Neural cell (in vitro differentiated cells): ENCODE data around the gene NOC2L. TPM values are rescaled to one million over a fixed set of nuclear protein-coding genes. Genes with fewer than 3 reads are reported as not detected.

Experiments used
- H2AFZ ChIP-seq: fragments of 200-600, 300-800 bp; sonication (generic), shearing (Covaris generic); 2 replicates; pipeline ENCODE4 v1.6.0; 2014; ENCODE audit warnings: low read depth, mild to moderate bottlenecking, antibody characterized with exemption, low read length, moderate library complexity
- H3F3A ChIP-seq: fragments of 200-600 bp; shearing (Covaris generic); 2 replicates; pipeline ENCODE4 v1.6.1; 2016; ENCODE audit warnings: mild to moderate bottlenecking, moderate library complexity, mixed read lengths, antibody characterized with exemption, low read length; ENCODE audit not compliant: insufficient read depth, poor library complexity, severe bottlenecking
- H3K27ac ChIP-seq: fragments of 200-600, 300-800 bp; sonication (generic), shearing (Covaris generic); 2 replicates; pipeline ENCODE4 v1.5.1; 2014; ENCODE audit warnings: mild to moderate bottlenecking, low read length, moderate library complexity
- H3K27me3 ChIP-seq: fragments of 300-800, 200-600 bp; sonication (generic), shearing (Covaris generic); 2 replicates; pipeline ENCODE4 v1.6.0; 2014; ENCODE audit warnings: mild to moderate bottlenecking, low read depth, low read length, moderate library complexity; ENCODE audit not compliant: insufficient read depth
- H3K36me3 ChIP-seq: fragments of 300-800, 200-600 bp; sonication (generic), shearing (Covaris generic); 2 replicates; pipeline ENCODE4 v1.5.1; 2014; ENCODE audit warnings: mild to moderate bottlenecking, antibody characterized with exemption, low read length, moderate library complexity; ENCODE audit not compliant: insufficient read depth
- H3K4me2 ChIP-seq: fragments of 300-800, 200-600 bp; sonication (generic), shearing (Covaris generic); 2 replicates; pipeline ENCODE4 v1.6.0; 2014; ENCODE audit warnings: mild to moderate bottlenecking, low read length
- H3K4me3 ChIP-seq: fragments of 300-800, 200-600 bp; sonication (generic), shearing (Covaris generic); 2 replicates; pipeline ENCODE4 v1.5.1; 2014; ENCODE audit warnings: mild to moderate bottlenecking, low read length, moderate library complexity
- H3K79me2 ChIP-seq: fragments of 200-600 bp; shearing (Covaris generic); replicated peaks from 2 replicates; pipeline ENCODE4 v1.6.0; 2014; ENCODE audit warnings: mild to moderate bottlenecking, low read length, moderate library complexity; ENCODE audit not compliant: insufficient read depth
- H3K9ac ChIP-seq: fragments of 300-800, 200-600 bp; sonication (generic), shearing (Covaris generic); 2 replicates; pipeline ENCODE4 v1.6.1; 2016; ENCODE audit warnings: mild to moderate bottlenecking, low read length, mixed read lengths
- H3K9me2 ChIP-seq: fragments of 200-600 bp; shearing (Covaris generic); 2 replicates; pipeline ENCODE4 v1.6.1; 2016; ENCODE audit warnings: mild to moderate bottlenecking, low read length, mixed read lengths; ENCODE audit not compliant: insufficient read depth
- H3K9me3 ChIP-seq: fragments of 200-600, 300-800 bp; sonication (generic), shearing (Covaris generic); 2 replicates; pipeline ENCODE4 v1.6.1; 2016; ENCODE audit warnings: mild to moderate bottlenecking, mixed run types, low read length, moderate library complexity, mixed read lengths
- H4K20me1 ChIP-seq: fragments of 200-600 bp; shearing (Covaris generic); 2 replicates; pipeline ENCODE4 v1.6.1; 2016; ENCODE audit warnings: mild to moderate bottlenecking, mixed run types; ENCODE audit not compliant: insufficient read depth
- EP300 ChIP-seq: fragments of 450-650 bp; conservative IDR thresholded peaks from 2 replicates; pipeline ENCODE4 v1.6.1; 2014; ENCODE audit warnings: antibody characterized with exemption, mild to moderate bottlenecking, moderate library complexity; ENCODE audit not compliant: poor library complexity, severe bottlenecking
- EZH2 ChIP-seq: fragments of 200-600, 300-800 bp; shearing (Covaris generic), sonication (generic); IDR thresholded peaks from 2 replicates; pipeline ENCODE4 v1.6.1; 2014; ENCODE audit warnings: antibody characterized with exemption, low read length, borderline replicate concordance, mild to moderate bottlenecking; ENCODE audit not compliant: insufficient read depth, poor library complexity, severe bottlenecking
- MXI1 ChIP-seq: fragments of 450-650 bp; conservative IDR thresholded peaks from 2 replicates; pipeline ENCODE4 v1.6.1; 2014; ENCODE audit warnings: antibody characterized with exemption, mild to moderate bottlenecking; ENCODE audit not compliant: poor library complexity, severe bottlenecking
- POLR2AphosphoS5 ChIP-seq: IDR thresholded peaks from 2 replicates; pipeline ENCODE4 v1.6.1; 2012
- RAD21 ChIP-seq: fragments of 450-650 bp; conservative IDR thresholded peaks from 2 replicates; pipeline ENCODE4 v1.6.1; 2014; ENCODE audit warnings: antibody characterized with exemption, mild to moderate bottlenecking, moderate library complexity
- SMC3 ChIP-seq: fragments of 450-650 bp; conservative IDR thresholded peaks from 2 replicates; pipeline ENCODE4 v1.6.1; 2014; ENCODE audit warnings: antibody characterized with exemption, mild to moderate bottlenecking, moderate library complexity; ENCODE audit not compliant: poor library complexity
- TAF1 ChIP-seq: IDR thresholded peaks from 2 replicates; pipeline ENCODE4 v1.6.1; 2012; ENCODE audit warnings: low read depth
- polyA plus RNA-seq: library from polyadenylated mRNA; depleted of rRNA; stranded (reverse); fragments of >200 nt; gene quantifications from 2 replicates; pipeline ENCODE4 v1.2.3, GENCODE V29; 2014
- TF ChIP-seq, protein P1 (sequence below): fragments of 450-650 bp; IDR thresholded peaks from 2 replicates; pipeline ENCODE4 v1.5.1; 2014; ENCODE audit warnings: antibody characterized with exemption, mild to moderate bottlenecking, moderate library complexity; ENCODE audit not compliant: poor library complexity, severe bottlenecking
- TF ChIP-seq, protein P2 (sequence below): IDR thresholded peaks from 2 replicates; pipeline ENCODE4 v1.6.1; 2012; ENCODE audit warnings: borderline replicate concordance

The NOC2L gene
- polyA plus RNA-seq, 1 donor from 2014 or later: 77.2 TPM

DNA sequence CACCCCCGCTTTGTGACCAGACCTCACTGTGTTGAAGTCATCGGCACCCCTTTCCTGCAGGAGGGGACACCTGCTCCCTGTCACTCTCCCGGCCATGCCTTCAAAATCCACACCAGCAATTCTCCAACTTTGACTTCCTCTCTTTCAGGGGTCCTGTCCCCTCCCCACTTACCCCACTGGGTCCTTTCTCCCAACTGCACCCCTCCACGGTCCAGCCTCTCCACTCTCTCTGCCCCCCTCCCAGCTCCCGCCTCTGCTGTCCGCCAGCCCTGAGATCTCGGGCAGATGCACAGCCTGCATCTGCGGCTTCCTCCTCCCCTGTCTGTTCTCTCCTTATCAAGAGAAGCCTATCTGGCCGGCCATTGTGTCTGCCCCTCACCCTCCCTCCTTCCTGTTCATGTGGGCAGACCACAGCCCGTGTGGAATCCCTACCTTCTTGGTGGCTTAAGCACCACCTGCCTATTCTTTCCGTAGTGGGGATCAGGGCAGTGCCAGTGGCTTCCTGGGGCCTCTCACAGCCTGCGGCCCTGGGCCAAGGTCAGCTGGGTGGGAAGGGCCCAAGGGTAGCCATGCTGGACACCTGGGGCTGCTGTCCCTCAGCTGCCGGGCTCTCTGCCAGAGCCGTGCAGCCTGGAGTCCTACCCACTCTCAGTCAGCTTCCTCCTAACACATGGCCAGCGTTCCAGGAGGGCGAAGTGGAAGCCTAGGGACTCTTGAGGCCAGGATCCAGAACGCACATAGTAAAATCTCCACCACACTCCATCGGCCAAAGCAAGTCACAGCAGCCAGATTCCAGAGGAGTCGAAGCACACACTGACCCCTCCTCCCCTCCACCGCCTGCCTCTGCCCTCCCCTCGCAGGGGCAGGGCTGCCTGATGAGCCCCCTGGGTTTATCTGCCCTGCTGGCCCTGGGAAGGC is 46.0 kb upstream of the NOC2L start:
- H3K27me3 ChIP-seq: no peaks in the 10 kb centered on the region
- no peak overlapping the region for H3K4me2 ChIP-seq
- H3K9me3 ChIP-seq: no peaks in the 10 kb centered on the region
- H3K9ac ChIP-seq: no peak overlapping the region
- H3K9me2 ChIP-seq: no peaks in the 10 kb centered on the region
- H3K27ac ChIP-seq: no peak overlapping the region
- H2AFZ ChIP-seq: no peak overlapping the region
- no peaks in the 10 kb centered on the region for H3K36me3 ChIP-seq
- H4K20me1 ChIP-seq: no peaks in the 10 kb centered on the region
- H3K79me2 ChIP-seq: peaks cover 4% of the 10 kb centered on the region
- H3K4me3 ChIP-seq: no peak overlapping the region
- no peaks in the 10 kb centered on the region for H3F3A ChIP-seq
- TF ChIP-seq TAF1 (no peak), EZH2 (no peak), MXI1 (no peak), POLR2AphosphoS5 (no peak), RAD21 (no peak), SMC3 (no peak), EP300 (no peak)
- TF ChIP-seq, protein P1, sequence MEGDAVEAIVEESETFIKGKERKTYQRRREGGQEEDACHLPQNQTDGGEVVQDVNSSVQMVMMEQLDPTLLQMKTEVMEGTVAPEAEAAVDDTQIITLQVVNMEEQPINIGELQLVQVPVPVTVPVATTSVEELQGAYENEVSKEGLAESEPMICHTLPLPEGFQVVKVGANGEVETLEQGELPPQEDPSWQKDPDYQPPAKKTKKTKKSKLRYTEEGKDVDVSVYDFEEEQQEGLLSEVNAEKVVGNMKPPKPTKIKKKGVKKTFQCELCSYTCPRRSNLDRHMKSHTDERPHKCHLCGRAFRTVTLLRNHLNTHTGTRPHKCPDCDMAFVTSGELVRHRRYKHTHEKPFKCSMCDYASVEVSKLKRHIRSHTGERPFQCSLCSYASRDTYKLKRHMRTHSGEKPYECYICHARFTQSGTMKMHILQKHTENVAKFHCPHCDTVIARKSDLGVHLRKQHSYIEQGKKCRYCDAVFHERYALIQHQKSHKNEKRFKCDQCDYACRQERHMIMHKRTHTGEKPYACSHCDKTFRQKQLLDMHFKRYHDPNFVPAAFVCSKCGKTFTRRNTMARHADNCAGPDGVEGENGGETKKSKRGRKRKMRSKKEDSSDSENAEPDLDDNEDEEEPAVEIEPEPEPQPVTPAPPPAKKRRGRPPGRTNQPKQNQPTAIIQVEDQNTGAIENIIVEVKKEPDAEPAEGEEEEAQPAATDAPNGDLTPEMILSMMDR: no peak
- TF ChIP-seq, protein P2, sequence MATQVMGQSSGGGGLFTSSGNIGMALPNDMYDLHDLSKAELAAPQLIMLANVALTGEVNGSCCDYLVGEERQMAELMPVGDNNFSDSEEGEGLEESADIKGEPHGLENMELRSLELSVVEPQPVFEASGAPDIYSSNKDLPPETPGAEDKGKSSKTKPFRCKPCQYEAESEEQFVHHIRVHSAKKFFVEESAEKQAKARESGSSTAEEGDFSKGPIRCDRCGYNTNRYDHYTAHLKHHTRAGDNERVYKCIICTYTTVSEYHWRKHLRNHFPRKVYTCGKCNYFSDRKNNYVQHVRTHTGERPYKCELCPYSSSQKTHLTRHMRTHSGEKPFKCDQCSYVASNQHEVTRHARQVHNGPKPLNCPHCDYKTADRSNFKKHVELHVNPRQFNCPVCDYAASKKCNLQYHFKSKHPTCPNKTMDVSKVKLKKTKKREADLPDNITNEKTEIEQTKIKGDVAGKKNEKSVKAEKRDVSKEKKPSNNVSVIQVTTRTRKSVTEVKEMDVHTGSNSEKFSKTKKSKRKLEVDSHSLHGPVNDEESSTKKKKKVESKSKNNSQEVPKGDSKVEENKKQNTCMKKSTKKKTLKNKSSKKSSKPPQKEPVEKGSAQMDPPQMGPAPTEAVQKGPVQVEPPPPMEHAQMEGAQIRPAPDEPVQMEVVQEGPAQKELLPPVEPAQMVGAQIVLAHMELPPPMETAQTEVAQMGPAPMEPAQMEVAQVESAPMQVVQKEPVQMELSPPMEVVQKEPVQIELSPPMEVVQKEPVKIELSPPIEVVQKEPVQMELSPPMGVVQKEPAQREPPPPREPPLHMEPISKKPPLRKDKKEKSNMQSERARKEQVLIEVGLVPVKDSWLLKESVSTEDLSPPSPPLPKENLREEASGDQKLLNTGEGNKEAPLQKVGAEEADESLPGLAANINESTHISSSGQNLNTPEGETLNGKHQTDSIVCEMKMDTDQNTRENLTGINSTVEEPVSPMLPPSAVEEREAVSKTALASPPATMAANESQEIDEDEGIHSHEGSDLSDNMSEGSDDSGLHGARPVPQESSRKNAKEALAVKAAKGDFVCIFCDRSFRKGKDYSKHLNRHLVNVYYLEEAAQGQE: no peak

DNA sequence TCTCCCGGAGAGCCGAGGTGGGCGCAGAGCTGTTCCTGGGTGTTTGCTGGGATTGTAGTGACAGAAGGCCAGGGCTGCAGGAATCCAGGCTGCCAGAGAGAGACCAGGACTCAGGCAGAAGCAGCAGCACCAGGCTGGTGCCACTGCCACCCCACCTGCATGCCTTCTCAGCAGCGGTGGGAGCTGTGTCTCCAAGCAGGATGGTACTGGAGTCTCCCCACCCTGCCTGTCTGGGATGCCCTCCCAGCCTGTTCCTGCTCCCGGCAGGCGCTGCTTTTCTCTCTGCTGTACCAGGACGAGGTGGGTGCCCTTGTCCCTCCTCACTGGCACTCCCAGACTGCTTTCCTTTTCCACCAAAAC is 45.3 kb upstream of the NOC2L start:
- Histone ChIP-seq H4K20me1 (no peaks in the 10 kb centered on the region), H3K9me2 (no peaks in the 10 kb centered on the region), H3K36me3 (no peaks in the 10 kb centered on the region), H3K27me3 (no peaks in the 10 kb centered on the region), H3K4me2 (no peak overlapping the region), H3K4me3 (no peak overlapping the region), H3K27ac (no peak overlapping the region), H3F3A (no peaks in the 10 kb centered on the region), H3K79me2 (peaks cover 4% of the 10 kb centered on the region), H3K9ac (no peak overlapping the region), H3K9me3 (no peaks in the 10 kb centered on the region), H2AFZ (no peak overlapping the region)
- TF ChIP-seq MXI1: no peak
- no peak for TF ChIP-seq RAD21
- no peak for TF ChIP-seq SMC3
